ENCODE results near the gene HEPN1. TPM values are rescaled to one million over a fixed set of nuclear protein-coding genes. Genes with fewer than 3 reads are reported as not detected.

Gene HEPN1
- total RNA-seq, 2 donors from 2014 or later: not detected

- DNase-seq (ENCODE audit: low spot score): no peak
- Histone ChIP-seq H3K27me3 (replicated peaks; ENCODE audit: insufficient read depth) (peaks cover 21% of the 10 kb centered on the region), H3K36me3 (no peaks in the 10 kb centered on the region), H3K27ac (no peak overlapping the region), H3K9me3 (no peaks in the 10 kb centered on the region), H3K4me3 (no peak overlapping the region), H3K4me1 (replicated peaks) (peaks cover 4% of the 10 kb centered on the region)
- 31% methylated on average over 9 of the region's 9 CpGs for WGBS
- intact Hi-C loops (cut with DNase I): no loop called here
- TF ChIP-seq POLR2AphosphoS5 (IDR thresholded peaks at IDR 0.05): no peak
Observed at GRCh38 chr11:124872741-124873140, 46.3 kb upstream of the HEPN1 start.

- TF ChIP-seq POLR2A (IDR thresholded peaks at IDR 0.05): no peak
- H3K27ac ChIP-seq: no peak overlapping the region
- H3K4me1 ChIP-seq (replicated peaks): peaks cover under 1% of the 10 kb centered on the region
- H3K9me3 ChIP-seq: no peaks in the 10 kb centered on the region
- 80% methylated on average over 8 of the region's 8 CpGs for WGBS
- no peak overlapping the region for H3K4me3 ChIP-seq
- no peak for DNase-seq (ENCODE audit: low spot score)
- intact Hi-C loops (cut with DNase I): no loop called here
- H3K27me3 ChIP-seq (replicated peaks; ENCODE audit: insufficient read depth): peaks cover 13% of the 10 kb centered on the region
- H3K36me3 ChIP-seq: no peaks in the 10 kb centered on the region
Observed at GRCh38 chr11:124873951-124874350, 45.1 kb upstream of the HEPN1 start.

GRCh38 chr11:124874571-124875255, 44.3 kb upstream of the HEPN1 start:
- no peaks in the 10 kb centered on the region for H3K36me3 ChIP-seq

GRCh38 chr11:124875401-124875800, 43.6 kb upstream of the HEPN1 start:
- no peak for TF ChIP-seq CTCF (IDR thresholded peaks at IDR 0.05)
- TF ChIP-seq POLR2AphosphoS5 (IDR thresholded peaks at IDR 0.05): no peak
- TF ChIP-seq POLR2A (IDR thresholded peaks at IDR 0.05): no peak
- peak overlapping the region in 1 of 2 donors; percentile 89 for H3K27ac ChIP-seq
- intact Hi-C loops (cut with DNase I): no loop called here
- peaks cover 6% of the 10 kb centered on the region for H3K27me3 ChIP-seq (replicated peaks; ENCODE audit: insufficient read depth)
- 46% methylated on average over 3 of the region's 3 CpGs for WGBS
- DNase-seq (ENCODE audit: low spot score): no peak
- no peaks in the 10 kb centered on the region for H3K4me1 ChIP-seq (replicated peaks)
- H3K9me3 ChIP-seq: no peaks in the 10 kb centered on the region
- no peaks in the 10 kb centered on the region for H3K36me3 ChIP-seq
- H3K4me3 ChIP-seq: no peak overlapping the region

More at GRCh38 chr11:124874571-124875255, 44.3 kb upstream of the HEPN1 start:
- Histone ChIP-seq H3K4me3 (no peak overlapping the region), H3K27ac (no peak overlapping the region), H3K9me3 (no peaks in the 10 kb centered on the region), H3K27me3 (replicated peaks; ENCODE audit: insufficient read depth) (peaks cover 11% of the 10 kb centered on the region), H3K4me1 (replicated peaks) (no peaks in the 10 kb centered on the region)
- no peak for TF ChIP-seq POLR2AphosphoS5 (IDR thresholded peaks at IDR 0.05)
- no peak for TF ChIP-seq POLR2A (IDR thresholded peaks at IDR 0.05)
- TF ChIP-seq CTCF (IDR thresholded peaks at IDR 0.05): no peak
- intact Hi-C loops (cut with DNase I): no loop called here
- WGBS: 91% methylated on average over 7 of the region's 7 CpGs
- no peak for DNase-seq (ENCODE audit: low spot score)

- DNase-seq (ENCODE audit: low spot score): peak; percentile 83
- H3K36me3 ChIP-seq: no peaks in the 10 kb centered on the region
- H3K4me3 ChIP-seq: peak overlapping the region; percentile 40 to 47
- no peak for TF ChIP-seq POLR2A (IDR thresholded peaks at IDR 0.05)
- TF ChIP-seq POLR2AphosphoS5 (IDR thresholded peaks at IDR 0.05): peak; percentile 61
- peak; percentile 37 to 88 (median 68) for TF ChIP-seq CTCF (IDR thresholded peaks at IDR 0.05)
- intact Hi-C loops (cut with DNase I): no loop called here
- no peaks in the 10 kb centered on the region for H3K4me1 ChIP-seq (replicated peaks)
- 1% methylated on average over 66 of the region's 69 CpGs for WGBS
- no peaks in the 10 kb centered on the region for H3K9me3 ChIP-seq
- H3K27me3 ChIP-seq (replicated peaks; ENCODE audit: insufficient read depth): no peaks in the 10 kb centered on the region
- peak overlapping the region; percentile 86 to 89 for H3K27ac ChIP-seq
Observed at GRCh38 chr11:124875943-124876817, 42.9 kb upstream of the HEPN1 start.

Measured in prostate gland (tissue), 2 donors.